Endothelial cell (in vitro differentiated cells): Measurements from ENCODE around the gene SLC7A4. TPM values are rescaled to one million over a fixed set of nuclear protein-coding genes. Genes with fewer than 3 reads are reported as not detected.

Experiments used
- DNase-seq: peaks from one replicate; pipeline ENCODE4 v3.0.0; 2021; ENCODE audit warnings: low spot score
- H3K27ac Mint-ChIP-seq: one replicate; pipeline ENCODE4 v1.8.0; 2021; ENCODE audit warnings: mixed read lengths, inconsistent platforms; ENCODE audit not compliant: unreplicated experiment
- H3K27me3 Mint-ChIP-seq: one replicate; pipeline ENCODE4 v1.8.0; 2021; ENCODE audit warnings: mild to moderate bottlenecking, moderate library complexity, mixed read lengths, inconsistent platforms; ENCODE audit not compliant: unreplicated experiment
- H3K36me3 Mint-ChIP-seq: one replicate; pipeline ENCODE4 v1.8.0; 2021; ENCODE audit warnings: mild to moderate bottlenecking, low read depth, mixed read lengths, inconsistent platforms; ENCODE audit not compliant: unreplicated experiment
- H3K4me1 Mint-ChIP-seq: one replicate; pipeline ENCODE4 v1.8.0; 2021; ENCODE audit warnings: mild to moderate bottlenecking, mixed read lengths, inconsistent platforms; ENCODE audit not compliant: unreplicated experiment
- H3K4me3 Mint-ChIP-seq: one replicate; pipeline ENCODE4 v1.8.0; 2021; ENCODE audit warnings: mild to moderate bottlenecking, mixed read lengths, inconsistent platforms; ENCODE audit not compliant: unreplicated experiment
- H3K9me3 Mint-ChIP-seq: one replicate; pipeline ENCODE4 v1.8.0; 2021; ENCODE audit warnings: mixed read lengths, inconsistent platforms; ENCODE audit not compliant: unreplicated experiment
- total RNA-seq: library from RNA; stranded (reverse); fragmentation: NEBNext Ultra II Directional; extraction: Animal tissue kit (Norgen Biotek cat#: 25700); gene quantifications from one replicate; pipeline ENCODE4 v1.2.1, GENCODE V29; 2021; ENCODE audit not compliant: unreplicated experiment
- TF ChIP-seq, protein P1 (sequence below): fragments of 200-600 bp; sonication (generic); IDR thresholded peaks from one replicate; pipeline ENCODE4 v1.5.0; 2021; ENCODE audit warnings: antibody characterized with exemption; ENCODE audit not compliant: unreplicated experiment

Gene SLC7A4
- total RNA-seq, 1 donor from 2014 or later: not detected

DNA sequence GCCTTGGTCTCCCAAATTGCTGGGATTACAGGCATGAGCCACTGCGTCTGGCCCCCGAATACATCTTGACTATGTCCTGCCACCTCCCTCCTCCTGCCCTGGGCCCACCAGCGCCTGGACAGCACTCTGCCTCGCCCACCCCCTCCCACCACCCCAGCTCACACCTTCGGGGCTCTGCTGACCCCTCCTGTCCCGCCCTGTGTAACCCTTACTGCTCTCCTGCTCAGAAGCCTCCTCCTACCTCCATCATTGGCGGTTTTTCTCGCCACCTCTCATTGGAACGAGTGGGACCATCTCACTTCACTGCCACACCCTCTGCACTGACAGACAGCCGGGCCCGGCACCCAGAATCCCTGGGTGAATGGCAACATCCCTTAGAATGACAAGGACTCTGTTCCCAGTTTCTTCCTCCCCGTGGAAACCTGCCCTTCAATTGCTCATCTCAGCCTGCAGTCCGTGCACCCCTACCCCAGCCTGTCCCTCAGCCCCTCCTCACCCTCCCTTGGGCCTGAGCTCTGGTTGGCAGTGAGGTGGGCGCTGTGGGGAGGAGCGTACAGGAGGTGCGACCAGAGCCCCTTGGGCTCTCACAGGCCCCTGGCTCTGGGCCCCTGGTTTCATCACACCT, 45.6 kb upstream of the SLC7A4 start:
- Mint-ChIP-seq H3K9me3 (no peaks in the 10 kb centered on the region), H3K4me1 (no peaks in the 10 kb centered on the region), H3K36me3 (no peaks in the 10 kb centered on the region), H3K27ac (no peak overlapping the region), H3K27me3 (peaks cover 2% of the 10 kb centered on the region), H3K4me3 (no peak overlapping the region)
- TF ChIP-seq, protein P1, sequence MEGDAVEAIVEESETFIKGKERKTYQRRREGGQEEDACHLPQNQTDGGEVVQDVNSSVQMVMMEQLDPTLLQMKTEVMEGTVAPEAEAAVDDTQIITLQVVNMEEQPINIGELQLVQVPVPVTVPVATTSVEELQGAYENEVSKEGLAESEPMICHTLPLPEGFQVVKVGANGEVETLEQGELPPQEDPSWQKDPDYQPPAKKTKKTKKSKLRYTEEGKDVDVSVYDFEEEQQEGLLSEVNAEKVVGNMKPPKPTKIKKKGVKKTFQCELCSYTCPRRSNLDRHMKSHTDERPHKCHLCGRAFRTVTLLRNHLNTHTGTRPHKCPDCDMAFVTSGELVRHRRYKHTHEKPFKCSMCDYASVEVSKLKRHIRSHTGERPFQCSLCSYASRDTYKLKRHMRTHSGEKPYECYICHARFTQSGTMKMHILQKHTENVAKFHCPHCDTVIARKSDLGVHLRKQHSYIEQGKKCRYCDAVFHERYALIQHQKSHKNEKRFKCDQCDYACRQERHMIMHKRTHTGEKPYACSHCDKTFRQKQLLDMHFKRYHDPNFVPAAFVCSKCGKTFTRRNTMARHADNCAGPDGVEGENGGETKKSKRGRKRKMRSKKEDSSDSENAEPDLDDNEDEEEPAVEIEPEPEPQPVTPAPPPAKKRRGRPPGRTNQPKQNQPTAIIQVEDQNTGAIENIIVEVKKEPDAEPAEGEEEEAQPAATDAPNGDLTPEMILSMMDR: no peak
- no peak for DNase-seq

DNA sequence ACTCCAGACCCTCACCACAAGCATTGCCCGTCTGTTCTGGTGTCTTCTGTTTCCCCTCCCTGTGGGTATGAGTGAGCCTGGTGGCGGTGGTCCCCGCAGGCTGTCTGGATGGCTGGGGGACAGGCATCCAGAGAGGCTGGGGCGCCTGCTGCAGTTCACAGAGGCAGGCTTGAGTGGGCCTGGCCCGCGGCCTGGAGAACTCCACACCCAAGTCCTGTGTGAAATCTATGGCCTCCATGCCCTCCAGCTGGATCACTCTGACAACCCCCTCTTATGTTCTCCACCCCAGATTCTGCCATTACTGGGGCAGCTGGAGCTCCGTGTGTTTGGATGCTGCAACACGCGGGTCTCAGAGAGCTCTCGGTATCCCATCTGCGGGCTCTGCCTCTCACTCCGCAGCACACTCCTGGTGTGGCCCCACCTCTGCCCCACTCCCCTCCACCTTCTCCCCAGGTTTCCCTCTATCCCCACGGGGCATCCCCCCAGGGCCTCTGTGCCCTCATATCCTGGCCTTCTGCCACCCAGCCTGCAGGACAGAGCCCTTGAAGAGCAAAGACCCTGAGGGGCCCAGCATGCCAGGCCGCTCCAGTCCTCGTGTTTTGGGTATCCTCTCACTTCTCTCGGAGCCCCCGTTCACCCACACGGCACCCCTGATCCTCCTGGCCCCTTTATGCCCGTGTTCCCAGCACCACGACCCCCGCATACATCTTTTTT, 44.7 kb upstream of the SLC7A4 start:
- Mint-ChIP-seq H3K27ac (no peak overlapping the region), H3K27me3 (peaks cover 2% of the 10 kb centered on the region), H3K4me3 (no peak overlapping the region), H3K9me3 (no peaks in the 10 kb centered on the region), H3K36me3 (no peaks in the 10 kb centered on the region), H3K4me1 (no peaks in the 10 kb centered on the region)
- no peak for DNase-seq
- TF ChIP-seq, protein P1: no peak

DNA sequence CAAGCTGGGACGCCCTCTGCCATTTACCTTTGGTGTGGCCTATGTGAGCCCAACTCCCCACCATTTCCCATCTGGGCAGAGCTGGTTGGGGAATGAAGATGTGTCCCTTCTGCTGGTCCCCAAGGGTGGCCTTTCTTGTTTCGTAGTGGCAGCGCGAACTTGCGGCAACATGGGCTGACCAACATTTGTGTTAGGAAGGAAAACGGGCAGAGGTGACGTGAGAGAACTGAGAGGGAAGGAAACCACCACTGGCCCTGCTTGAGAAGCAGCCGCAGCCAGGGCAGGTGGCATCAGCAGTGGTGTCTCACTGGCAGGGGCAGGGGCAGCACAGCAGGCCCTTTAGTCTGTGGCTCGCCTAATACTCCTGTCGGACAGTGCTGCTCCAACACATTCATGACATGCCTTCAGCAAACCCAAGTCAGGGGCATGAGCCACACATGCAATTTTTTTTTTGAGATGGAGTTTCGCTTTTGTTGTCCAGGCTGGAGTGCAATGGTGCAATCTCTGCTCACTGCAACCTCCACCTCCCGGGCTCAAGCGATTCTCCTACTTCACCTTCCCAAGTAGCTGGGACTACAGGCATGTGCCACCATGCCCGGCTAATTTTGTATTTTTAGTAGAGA, 43.3 kb upstream of the SLC7A4 start:
- Mint-ChIP-seq H3K9me3 (no peaks in the 10 kb centered on the region), H3K27ac (no peak overlapping the region), H3K4me1 (no peaks in the 10 kb centered on the region), H3K36me3 (no peaks in the 10 kb centered on the region), H3K27me3 (peaks cover 2% of the 10 kb centered on the region), H3K4me3 (no peak overlapping the region)
- no peak for DNase-seq
- TF ChIP-seq, protein P1: no peak

DNA sequence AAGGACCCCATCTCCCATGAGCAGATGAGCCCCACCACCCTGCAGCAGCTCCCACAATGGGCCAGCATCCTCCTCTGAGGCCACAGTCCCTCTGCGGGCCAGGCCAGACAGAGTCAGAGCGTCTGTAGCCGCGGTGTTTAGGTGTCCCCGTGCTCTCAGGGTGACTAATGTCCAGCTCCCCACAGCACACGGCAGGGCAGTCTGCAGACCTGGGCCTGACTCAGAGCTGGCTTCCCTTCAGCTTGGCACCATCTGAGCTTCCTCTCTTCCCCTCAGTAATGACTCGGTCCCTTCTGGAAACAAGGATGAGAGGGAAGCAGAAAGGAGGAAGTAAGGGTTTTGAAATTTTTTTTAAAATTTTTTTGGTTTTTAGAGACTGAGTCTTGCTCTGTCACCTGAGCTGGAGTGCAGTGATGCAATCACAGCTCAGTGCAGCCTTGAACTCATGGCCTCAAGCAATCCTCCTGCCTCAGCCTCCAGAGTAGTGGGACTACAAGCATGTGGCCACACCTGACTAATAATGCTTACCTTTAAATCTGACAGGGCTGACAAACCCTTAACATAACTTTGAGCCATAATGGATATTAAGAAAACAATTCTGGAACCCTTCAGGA, 41.8 kb upstream of the SLC7A4 start:
- Mint-ChIP-seq H3K4me1 (no peaks in the 10 kb centered on the region), H3K27ac (no peak overlapping the region), H3K27me3 (peaks cover 4% of the 10 kb centered on the region), H3K4me3 (no peak overlapping the region), H3K9me3 (no peaks in the 10 kb centered on the region), H3K36me3 (no peaks in the 10 kb centered on the region)
- TF ChIP-seq, protein P1: no peak
- DNase-seq: no peak
